HepG2 (cell line): ENCODE measurements around the gene RTN4RL2. TPM values are rescaled to one million over a fixed set of nuclear protein-coding genes. Genes with fewer than 3 reads are reported as not detected.

ENCODE experiments used
- ATAC-seq: fragments of 200-7000 bp; cut with Tn5 transposase; 3 replicates; pipeline ENCODE4 v1.9.1; 2020; ENCODE audit warnings: mild to moderate bottlenecking, moderate library complexity
- BruUV-seq: library from RNA; stranded (reverse); fragments of 400-500 nt; replicated peaks from 2 replicates; lab custom pipeline; 2021; lab: Mats Ljungman, UMichigan
- CTCF ChIA-PET: fragments of 300-600 bp; formaldehyde crosslinking; extraction: SDS; loops from one replicate; lab custom pipeline; 2021; ENCODE audit warnings: low total read pairs, inconsistent platforms, low intra/inter-chr PET ratio; lab: Yijun Ruan, JAX
- POLR2A ChIA-PET: fragments of 350-600 bp; sonication (Branson Sonifier 250); formaldehyde crosslinking; loops from one replicate; lab custom pipeline; 2020; ENCODE audit warnings: antibody characterized with exemption, inconsistent platforms; lab: Yijun Ruan, JAX
- DNase-seq: peaks from one replicate; pipeline ENCODE4 v3.0.0-alpha.2; 2015; ENCODE audit warnings: low spot score
- FAIRE-seq: peaks from 3 replicates; lab custom pipeline; 2011; peaks lifted over from hg19 to GRCh38; lab: Jason Lieb, UNC
- H2AFZ ChIP-seq: one replicate; pipeline ENCODE4 v1.6.1; 2011; ENCODE audit warnings: low read length, inconsistent platforms
- H3K27ac ChIP-seq: fragments of 300-600 bp; 3 replicates; pipeline ENCODE4 v1.8.0; 2011; ENCODE audit warnings: mixed run types, mild to moderate bottlenecking, mixed read lengths, low read length, inconsistent platforms; ENCODE audit not compliant: insufficient read depth; ENCODE audit errors: extremely low read length
- H3K27me3 ChIP-seq, 2 experiments: fragments of 200-600 bp in 1 of 2; 2 replicates in 1 of 2; 3 replicates in 1 of 2; pipeline versions ENCODE4 v1.6.0 to v1.8.0; 2011; ENCODE audit warnings: low read length in 2 of 2, mild to moderate bottlenecking in 2 of 2, moderate library complexity in 2 of 2, inconsistent platforms in 1 of 2; ENCODE audit not compliant: insufficient read depth in 2 of 2, control insufficient read depth in 1 of 2
- H3K36me3 ChIP-seq, 2 experiments: fragments of 200-600 bp in 1 of 2; replicated peaks in 1 of 2; 2 replicates in 1 of 2; 3 replicates in 1 of 2; pipeline versions ENCODE4 v1.5.1 to v1.8.0; 2011; ENCODE audit warnings: low read length in 2 of 2, inconsistent platforms in 1 of 2; ENCODE audit not compliant: insufficient read depth in 2 of 2, control insufficient read depth in 1 of 2
- H3K4me1 ChIP-seq: 2 replicates; pipeline ENCODE4 v1.5.1; 2012; ENCODE audit warnings: low read length, inconsistent platforms; ENCODE audit not compliant: insufficient read depth
- H3K4me2 ChIP-seq: 2 replicates; pipeline ENCODE4 v1.6.0; 2011; ENCODE audit warnings: low read depth, low read length, inconsistent platforms
- H3K4me3 ChIP-seq, 3 experiments: fragments of 200-600 bp in 1 of 3; sonication (generic), shearing (Covaris generic) in 1 of 3; replicated peaks in 1 of 3; 2 replicates each; pipeline ENCODE4 v1.5.1; 2011 to 2016; ENCODE audit warnings: low read length in 3 of 3, inconsistent platforms in 2 of 3, low read depth in 2 of 3, mild to moderate bottlenecking in 2 of 3, control low read depth in 1 of 3, mixed read lengths in 1 of 3; ENCODE audit not compliant: insufficient read depth in 1 of 3
- H3K79me2 ChIP-seq: one replicate; pipeline ENCODE4 v1.6.1; 2011; ENCODE audit warnings: low read length, inconsistent platforms; ENCODE audit not compliant: insufficient read depth
- H3K9ac ChIP-seq: 2 replicates; pipeline ENCODE4 v1.6.0; 2011; ENCODE audit warnings: mild to moderate bottlenecking, low read depth, low read length, inconsistent platforms; ENCODE audit not compliant: insufficient read depth
- H3K9me3 ChIP-seq: 2 replicates; pipeline ENCODE4 v1.5.1; 2012; ENCODE audit warnings: mild to moderate bottlenecking, low read length
- H4K20me1 ChIP-seq: 2 replicates; pipeline ENCODE4 v1.6.0; 2011; ENCODE audit warnings: inconsistent platforms, mild to moderate bottlenecking, low read length, moderate library complexity; ENCODE audit not compliant: insufficient read depth
- CREB1 ChIP-seq, 2 experiments: fragments of 450-650 bp in 1 of 2; IDR thresholded peaks; 2 replicates each; pipeline ENCODE4 v1.6.1; 2016 to 2017; ENCODE audit warnings: control low read depth in 1 of 2, mild to moderate bottlenecking in 1 of 2, missing compliant biosample characterization in 1 of 2, missing genetic modification characterization in 1 of 2
- FOSL2 ChIP-seq: sonication (generic); formaldehyde crosslinking; IDR thresholded peaks from 2 replicates; pipeline ENCODE4 v1.4.0; 2020; ENCODE audit warnings: missing genetic modification reagents
- FOXA1 ChIP-seq, 2 experiments: fragments of 450-650 bp in 1 of 2; sonication (generic) in 1 of 2; formaldehyde crosslinking in 1 of 2; IDR thresholded peaks; 2 replicates each; pipeline versions ENCODE4 v1.4.0 to v1.6.1; 2016 to 2020; ENCODE audit warnings: missing genetic modification reagents in 1 of 2
- HNF4A ChIP-seq: sonication (generic); formaldehyde crosslinking; IDR thresholded peaks from 2 replicates; pipeline ENCODE4 v1.4.0; 2020; ENCODE audit warnings: missing genetic modification reagents
- NONO ChIP-seq, 2 experiments: fragments of 450-650 bp in 1 of 2; sonication (generic) in 1 of 2; formaldehyde crosslinking in 1 of 2; IDR thresholded peaks in 1 of 2; conservative IDR thresholded peaks in 1 of 2; 2 replicates each; pipeline versions ENCODE4 v1.6.1 to v1.8.0; 2017 to 2022; ENCODE audit warnings: mild to moderate bottlenecking in 1 of 2, missing genetic modification reagents in 1 of 2, moderate library complexity in 1 of 2
- PAXIP1 ChIP-seq: sonication (generic); formaldehyde crosslinking; conservative IDR thresholded peaks from 2 replicates; pipeline ENCODE4 v1.4.0; 2020; ENCODE audit warnings: mild to moderate bottlenecking, missing genetic modification reagents, moderate library complexity
- PHF21A ChIP-seq: sonication (generic); formaldehyde crosslinking; IDR thresholded peaks from 2 replicates; pipeline ENCODE4 v1.5.0; 2020; ENCODE audit warnings: mild to moderate bottlenecking, missing genetic modification reagents
- POLR2A ChIP-seq, 2 experiments: IDR thresholded peaks; 2 replicates each; pipeline ENCODE4 v1.6.1; 2011; ENCODE audit warnings: low read depth in 2 of 2, low read length in 2 of 2, mild to moderate bottlenecking in 1 of 2, moderate library complexity in 1 of 2; ENCODE audit not compliant: insufficient read depth in 1 of 2
- RBM22 ChIP-seq: fragments of 200-400 bp; formaldehyde crosslinking; optimal IDR thresholded peaks from 2 replicates; pipeline ENCODE3; 2017; ENCODE audit warnings: mild to moderate bottlenecking, low read length, moderate library complexity
- SALL1 ChIP-seq: sonication (generic); formaldehyde crosslinking; IDR thresholded peaks from 2 replicates; pipeline ENCODE4 v1.8.0; 2022; ENCODE audit warnings: mild to moderate bottlenecking, missing genetic modification reagents
- SALL2 ChIP-seq: sonication (generic); formaldehyde crosslinking; IDR thresholded peaks from 2 replicates; pipeline ENCODE4 v1.8.1; 2023; ENCODE audit warnings: mild to moderate bottlenecking, missing genetic modification reagents, inconsistent platforms
- SMC3 ChIP-seq: IDR thresholded peaks from 2 replicates; pipeline ENCODE4 v1.6.1; 2011; ENCODE audit warnings: low read length, improper control_type of control experiment
- ZBTB38 ChIP-seq: sonication (generic); formaldehyde crosslinking; IDR thresholded peaks from 2 replicates; pipeline ENCODE4 v1.5.1; 2020; ENCODE audit warnings: mild to moderate bottlenecking, missing genetic modification reagents
- ZNF430 ChIP-seq: sonication (generic); formaldehyde crosslinking; IDR thresholded peaks from 2 replicates; pipeline ENCODE4 v1.9.0; 2021; ENCODE audit warnings: mild to moderate bottlenecking, missing genetic modification reagents
- ZNF780A ChIP-seq: sonication (generic); formaldehyde crosslinking; IDR thresholded peaks from 2 replicates; pipeline ENCODE4 v1.8.0; 2022; ENCODE audit warnings: mild to moderate bottlenecking, missing genetic modification reagents, moderate library complexity
- WGBS: methylation state at CpG from one replicate; pipeline ENCODE4 v1.1.6; 2017; ENCODE audit warnings: low lambda C conversion rate; 5-methylcytosine and 5-hydroxymethylcytosine counted together
- in situ Hi-C: cut with HindIII; loops from 2 replicates; pipeline ENCODE4 v1.10.0; 2017; ENCODE audit warnings: low pct_unique_long_range_greater_than_20kb; ENCODE audit not compliant: extremely low pct_ligation_motif_present
- intact Hi-C: fragments of 100-400 bp; cut with micrococcal nuclease; formaldehyde crosslinking; loops from one replicate; pipeline ENCODE4 v1.10.0; 2022; ENCODE audit not compliant: unreplicated experiment
- polyA plus RNA-seq, 8 experiments: library from polyadenylated mRNA; depleted of rRNA in 3 of 8; stranded (reverse) in 7 of 8; unstranded in 1 of 8; fragments of >200 nt; fragmentation: Illumina TruSeq in 4 of 8; extraction: Trizol in 4 of 8; gene quantifications; 2 replicates each; pipeline versions ENCODE4 v1.2.1 to v1.2.3, GENCODE V29; 2011 to 2016; ENCODE audit warnings: low read depth in 4 of 8, missing spikeins in 1 of 8, mixed read lengths in 1 of 8; ENCODE audit not compliant: insufficient read depth in 1 of 8
- total RNA-seq, 5 experiments: library from RNA; depleted of rRNA; stranded (reverse); fragments of >200 nt; fragmentation: Illumina TruSeq; extraction: Trizol; gene quantifications; 2 replicates each; pipeline ENCODE4 v1.2.3, GENCODE V29; 2016; ENCODE audit warnings: low read depth in 1 of 5

RTN4RL2 gene
- total and polyA plus RNA-seq, 2 of the 13 experiments (the other 11 are each of a cell fraction or from before 2014, with no cell fraction given) = 1.3 to 4.3 TPM

GRCh38 chr11:57499413-57499982 is 39.2 kb downstream of the RTN4RL2 start (continued):
- TF ChIP-seq PAXIP1 (peak; percentile 50; the same call in 1 of the 2 replicates), HNF4A (CRISPR knock-in tag) (peak; percentile 17; the same call in 1 of the 2 replicates), ZBTB38 (CRISPR knock-in tag) (peak; percentile 67; the same call in 1 of the 2 replicates), ZNF430 (CRISPR knock-in tag) (0 out of 2 replicates have a peak, but pooled peaks have one; percentile 40), NONO (IDR thresholded peaks at IDR 0.05) (no peak), NONO (CRISPR knock-in tag; conservative IDR thresholded peaks at IDR 0.05) (peak; percentile 42; the same call in 1 of the 2 replicates), PHF21A (CRISPR knock-in tag) (peak; percentile 32; the same call in 1 of the 2 replicates)

- in situ Hi-C loops = no loop called here
- Histone ChIP-seq H3K27ac (peak overlapping the region; percentile 66), H2AFZ (no peak overlapping the region), H3K79me2 (peaks cover 42% of the 10 kb centered on the region), H3K4me1 (peaks cover 97% of the 10 kb centered on the region), H3K4me3 (0 out of 6 replicates have a peak overlapping the region, but pooled peaks of 1 of the 3 experiments have one; percentile 4), H4K20me1 (peaks cover 13% of the 10 kb centered on the region), H3K27me3 (no peaks in the 10 kb centered on the region), H3K36me3 (peaks cover 15 to 56% of the 10 kb centered on the region in 2 experiments), H3K9ac (peak overlapping the region; percentile 16; the same call in 1 of the 2 replicates), H3K9me3 (no peaks in the 10 kb centered on the region), H3K4me2 (peak overlapping the region; percentile 46)
- intact Hi-C loops = no loop called here
- 58% methylated on average over 12 of the region's 12 CpGs for WGBS
- TF ChIP-seq ZNF780A (CRISPR knock-in tag) = no peak
- 0 out of 2 replicates have a peak, but pooled peaks have one; percentile 4 for TF ChIP-seq SALL1
- TF ChIP-seq POLR2A (IDR thresholded peaks at IDR 0.05; ENCODE audit: insufficient read depth in 1 of 2, low read depth in 2 of 2, low read length in 2 of 2) = 0 out of 4 replicates have a peak, but pooled peaks of 1 of the 2 experiments have one; percentile 2
- peak; percentile 58 for TF ChIP-seq RBM22
- TF ChIP-seq FOXA1 (IDR thresholded peaks at IDR 0.05) = no peak
- TF ChIP-seq FOXA1 (CRISPR knock-in tag; IDR thresholded peaks at IDR 0.05) = 0 out of 2 replicates have a peak, but pooled peaks have one; percentile 27
- 0 out of 2 replicates have a peak, but pooled peaks have one; percentile 2 for TF ChIP-seq FOSL2
- no peak for TF ChIP-seq SALL2 (CRISPR knock-in tag)
- no peak for TF ChIP-seq SMC3
- TF ChIP-seq CREB1 (IDR thresholded peaks at IDR 0.05) = no peak
- no peak for TF ChIP-seq CREB1 (CRISPR knock-in tag; IDR thresholded peaks at IDR 0.05)
- no peak for DNase-seq
- CTCF ChIA-PET = no interaction called here
- POLR2A ChIA-PET = interaction anchor here (1.0 to 9.7 kb wide), 3 partner anchors 15 to 27 kb away, joined by 3 to 111 read pairs (median 3); partner anchors contain the start of gene SLC43A1
- ATAC-seq = no peak
- FAIRE-seq = peak; percentile 42
- BruUV-seq = no TSS peak
Observed at GRCh38 chr11:57499983-57500461, 39.7 kb downstream of the RTN4RL2 start.
